ENCODE data around the gene THBS2. TPM values are rescaled to one million over a fixed set of nuclear protein-coding genes. Genes with fewer than 3 reads are reported as not detected.

The THBS2 gene
- total RNA-seq, 2 experiments from 2014 or later, result not detected

- peaks cover 10% of the 10 kb centered on the region for H3K4me1 Mint-ChIP-seq (ENCODE audit: low read depth)
- no peak overlapping the region for H3K27ac Mint-ChIP-seq
- TF ChIP-seq, protein P1, sequence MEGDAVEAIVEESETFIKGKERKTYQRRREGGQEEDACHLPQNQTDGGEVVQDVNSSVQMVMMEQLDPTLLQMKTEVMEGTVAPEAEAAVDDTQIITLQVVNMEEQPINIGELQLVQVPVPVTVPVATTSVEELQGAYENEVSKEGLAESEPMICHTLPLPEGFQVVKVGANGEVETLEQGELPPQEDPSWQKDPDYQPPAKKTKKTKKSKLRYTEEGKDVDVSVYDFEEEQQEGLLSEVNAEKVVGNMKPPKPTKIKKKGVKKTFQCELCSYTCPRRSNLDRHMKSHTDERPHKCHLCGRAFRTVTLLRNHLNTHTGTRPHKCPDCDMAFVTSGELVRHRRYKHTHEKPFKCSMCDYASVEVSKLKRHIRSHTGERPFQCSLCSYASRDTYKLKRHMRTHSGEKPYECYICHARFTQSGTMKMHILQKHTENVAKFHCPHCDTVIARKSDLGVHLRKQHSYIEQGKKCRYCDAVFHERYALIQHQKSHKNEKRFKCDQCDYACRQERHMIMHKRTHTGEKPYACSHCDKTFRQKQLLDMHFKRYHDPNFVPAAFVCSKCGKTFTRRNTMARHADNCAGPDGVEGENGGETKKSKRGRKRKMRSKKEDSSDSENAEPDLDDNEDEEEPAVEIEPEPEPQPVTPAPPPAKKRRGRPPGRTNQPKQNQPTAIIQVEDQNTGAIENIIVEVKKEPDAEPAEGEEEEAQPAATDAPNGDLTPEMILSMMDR (IDR thresholded peaks at IDR 0.05), result no peak
- ATAC-seq (no peak), DNase-seq (no peak)
- ChIA-PET POLR2A (no interaction called here), CTCF (no interaction called here)
- no peaks in the 10 kb centered on the region for H3K27me3 Mint-ChIP-seq
- peaks cover 6% of the 10 kb centered on the region for H3K9me3 Mint-ChIP-seq
- H3K36me3 Mint-ChIP-seq (ENCODE audit: low read depth), result no peaks in the 10 kb centered on the region
- intact Hi-C loops (cut with micrococcal nuclease), result no loop called here
- no peak overlapping the region for H3K4me3 Mint-ChIP-seq
Measured at GRCh38 chr6:169213814-169214520, 39.7 kb downstream of the THBS2 start.

DNA sequence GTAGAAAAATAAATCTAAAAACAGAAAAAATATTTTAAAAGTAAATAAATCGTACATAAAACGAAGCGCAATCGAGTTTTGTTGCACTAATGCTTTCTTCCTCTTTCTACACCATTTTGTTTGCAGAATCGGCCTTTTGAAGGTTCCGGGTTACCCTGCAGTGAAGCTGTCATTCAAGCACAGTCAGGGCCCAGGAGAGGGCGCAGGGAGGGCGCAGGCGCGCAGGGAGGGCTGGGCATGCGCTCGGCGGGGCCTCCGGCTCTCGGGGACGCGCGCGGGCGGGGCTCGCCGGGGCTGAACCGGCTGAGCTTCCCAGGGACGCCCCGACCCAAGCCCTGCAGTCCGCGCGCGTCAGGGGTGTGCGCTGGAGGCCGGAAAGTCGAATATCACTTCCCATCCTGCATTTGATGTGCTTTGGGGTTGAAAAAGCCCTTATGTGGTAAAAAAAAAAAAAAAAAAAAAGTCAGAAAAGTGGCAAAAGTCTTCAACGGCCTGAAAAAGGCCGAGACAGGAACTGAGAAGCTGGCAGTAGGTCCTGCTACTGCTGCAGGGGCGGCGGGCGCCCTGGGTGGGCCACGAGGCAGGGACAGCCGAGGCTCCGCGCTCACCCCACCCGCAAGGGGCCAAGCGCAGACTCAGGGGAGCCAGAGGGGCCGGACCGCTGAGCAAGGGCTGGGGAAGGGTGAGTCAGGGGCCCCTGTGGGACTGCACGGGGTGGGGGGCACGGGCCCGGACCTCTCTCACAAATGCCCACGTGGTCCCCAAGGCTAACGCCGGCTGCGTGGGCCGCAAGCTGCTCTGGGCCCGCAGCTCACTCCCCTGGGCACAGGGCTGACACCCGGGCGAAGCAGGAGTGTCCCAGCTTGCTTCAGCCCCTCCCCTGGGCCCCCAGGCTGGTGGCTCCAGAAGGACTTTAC is 40.5 kb downstream of the THBS2 start:
- peak overlapping the region; percentile 47 for H3K4me3 Mint-ChIP-seq
- ChIA-PET CTCF (no interaction called here), POLR2A (no interaction called here)
- peaks cover 8% of the 10 kb centered on the region for H3K9me3 Mint-ChIP-seq
- peak; percentile 93 for DNase-seq
- intact Hi-C loops (cut with micrococcal nuclease), result no loop called here
- H3K4me1 Mint-ChIP-seq (ENCODE audit: low read depth), result peaks cover 10% of the 10 kb centered on the region
- H3K27me3 Mint-ChIP-seq, result no peaks in the 10 kb centered on the region
- ATAC-seq, result peak; percentile 100
- H3K27ac Mint-ChIP-seq, result peak overlapping the region; percentile 73
- H3K36me3 Mint-ChIP-seq (ENCODE audit: low read depth), result no peaks in the 10 kb centered on the region
- TF ChIP-seq, protein P1 (IDR thresholded peaks at IDR 0.05), result no peak

- H3K27me3 Mint-ChIP-seq, result no peaks in the 10 kb centered on the region
- H3K36me3 Mint-ChIP-seq (ENCODE audit: low read depth), result peaks cover 1% of the 10 kb centered on the region
- H3K4me3 Mint-ChIP-seq, result peak overlapping the region; percentile 16
- peaks cover 10% of the 10 kb centered on the region for H3K4me1 Mint-ChIP-seq (ENCODE audit: low read depth)
- ChIA-PET POLR2A (no interaction called here), CTCF (interaction anchor here (1.0 kb wide), 1 partner anchor 12 kb away, joined by 3 read pairs; no protein-coding TSS in a partner anchor)
- no peak for DNase-seq
- intact Hi-C loops (cut with micrococcal nuclease), result no loop called here
- peaks cover 13% of the 10 kb centered on the region for H3K9me3 Mint-ChIP-seq
- ATAC-seq, result no peak
- TF ChIP-seq, protein P1 (IDR thresholded peaks at IDR 0.05), result no peak
- no peak overlapping the region for H3K27ac Mint-ChIP-seq
Measured at GRCh38 chr6:169212436-169212835, 41.2 kb downstream of the THBS2 start.

DNA sequence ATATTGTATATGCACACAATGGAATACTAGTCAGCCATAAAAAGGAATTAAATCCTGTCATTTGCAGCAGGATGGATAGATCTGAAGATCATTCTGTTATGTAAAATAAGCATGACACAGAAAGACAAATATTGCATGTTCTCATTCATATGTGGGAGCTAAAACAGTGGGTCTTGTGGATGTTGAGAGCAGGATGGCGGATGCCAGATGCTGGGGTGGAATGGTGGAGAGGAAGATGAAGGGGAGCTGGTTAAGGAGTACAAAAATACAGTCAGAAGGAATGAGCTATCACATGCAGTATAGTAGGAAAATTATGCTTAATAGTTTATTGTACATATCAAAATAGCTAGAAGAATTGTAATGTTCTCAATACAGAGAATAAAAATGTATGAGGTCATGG is 41.8 kb downstream of the THBS2 start:
- ChIA-PET CTCF (interaction anchor here (1.0 kb wide), 1 partner anchor 12 kb away, joined by 3 read pairs; no protein-coding TSS in a partner anchor), POLR2A (no interaction called here)
- peaks cover 2% of the 10 kb centered on the region for H3K36me3 Mint-ChIP-seq (ENCODE audit: low read depth)
- peaks cover 10% of the 10 kb centered on the region for H3K4me1 Mint-ChIP-seq (ENCODE audit: low read depth)
- H3K27me3 Mint-ChIP-seq, result no peaks in the 10 kb centered on the region
- H3K9me3 Mint-ChIP-seq, result peaks cover 15% of the 10 kb centered on the region
- intact Hi-C loops (cut with micrococcal nuclease), result no loop called here
- H3K27ac Mint-ChIP-seq, result peak overlapping the region; percentile 32
- H3K4me3 Mint-ChIP-seq, result no peak overlapping the region
- no peak for ATAC-seq
- TF ChIP-seq, protein P1 (IDR thresholded peaks at IDR 0.05), result no peak
- no peak for DNase-seq

DNA sequence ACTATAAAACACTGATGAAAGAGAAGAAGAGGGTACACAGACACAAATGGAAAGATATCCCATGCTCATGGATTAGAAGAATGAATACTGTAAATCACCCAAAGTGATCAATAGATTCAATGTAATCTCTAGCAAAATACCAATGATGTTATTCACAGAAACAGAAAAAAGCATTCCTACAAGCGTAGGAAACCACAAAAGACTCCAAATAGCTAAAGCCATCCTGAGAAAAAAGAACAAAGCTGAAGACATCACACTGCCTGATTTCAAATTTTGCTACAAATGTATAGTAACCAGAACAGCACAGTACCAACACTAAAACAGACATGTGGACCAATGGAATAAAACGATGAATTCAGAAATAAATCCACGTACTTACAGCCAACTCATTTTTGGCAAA is 43.0 kb downstream of the THBS2 start:
- intact Hi-C loops (cut with micrococcal nuclease), result no loop called here
- no peaks in the 10 kb centered on the region for H3K27me3 Mint-ChIP-seq

More for the DNA sequence above, 43.0 kb downstream of the THBS2 start:
- peaks cover 6% of the 10 kb centered on the region for H3K36me3 Mint-ChIP-seq (ENCODE audit: low read depth)
- H3K9me3 Mint-ChIP-seq, result peaks cover 17% of the 10 kb centered on the region
- ChIA-PET CTCF (no interaction called here), POLR2A (no interaction called here)
- DNase-seq, result no peak
- H3K4me3 Mint-ChIP-seq, result no peak overlapping the region
- ATAC-seq, result no peak
- no peak overlapping the region for H3K27ac Mint-ChIP-seq
- TF ChIP-seq, protein P1 (IDR thresholded peaks at IDR 0.05), result no peak
- peaks cover 10% of the 10 kb centered on the region for H3K4me1 Mint-ChIP-seq (ENCODE audit: low read depth)
